ENCODE measurements around the gene TOP2A. TPM values are rescaled to one million over a fixed set of nuclear protein-coding genes. Genes with fewer than 3 reads are reported as not detected.

TOP2A gene
- total RNA-seq, 1 donor, result 145 TPM

DNA sequence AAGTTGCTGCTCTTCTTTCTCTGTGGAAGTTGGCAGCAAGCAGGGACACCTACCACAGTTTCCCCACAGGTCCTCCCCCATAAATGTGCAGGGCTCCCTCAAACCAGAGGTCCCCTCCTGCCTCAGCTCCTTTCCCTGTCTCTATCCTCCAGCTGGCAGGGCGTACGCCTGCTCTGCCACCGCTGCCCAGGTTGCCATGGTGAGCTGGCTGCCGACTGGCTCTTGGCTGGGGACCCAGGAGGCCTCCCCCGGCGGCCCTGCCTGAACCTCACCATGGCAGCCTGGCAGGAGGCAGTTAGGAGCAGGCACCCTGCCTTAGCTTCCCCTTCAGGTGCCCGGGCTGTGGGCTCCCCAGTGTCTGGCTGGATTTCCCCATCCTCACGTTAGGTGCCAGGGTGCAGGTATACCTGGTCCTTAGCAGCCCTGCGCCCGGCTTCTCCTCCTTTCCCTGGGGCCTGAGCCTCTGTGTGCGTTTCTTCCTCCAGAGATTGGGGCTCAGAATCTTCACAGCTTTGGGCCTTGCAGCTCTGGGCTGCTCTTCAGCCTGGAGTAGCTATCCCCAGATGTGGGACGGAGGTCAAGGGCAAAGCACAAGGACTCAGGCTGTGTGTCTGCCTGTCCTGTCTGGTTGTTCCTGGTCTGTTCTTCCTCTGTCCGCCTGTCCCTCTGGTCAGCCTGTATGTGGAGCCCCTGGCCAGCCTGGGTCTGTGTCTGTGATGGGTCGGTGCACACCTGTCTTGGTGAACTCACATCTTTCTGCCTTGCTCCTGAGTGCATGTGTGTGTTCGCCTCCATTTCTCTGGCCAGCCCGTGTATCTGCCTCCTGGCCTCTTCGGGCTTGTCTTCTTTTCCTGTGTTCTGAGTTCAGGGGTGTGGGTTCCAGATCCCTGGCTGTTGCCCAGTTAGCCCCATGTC, 68.9 kb downstream of the TOP2A start:
- no peak overlapping the region for H3K4me3 ChIP-seq (ENCODE audit: low read depth, low read length)
- no peak for DNase-seq (ENCODE audit: low read depth)
- TF ChIP-seq, protein P1, sequence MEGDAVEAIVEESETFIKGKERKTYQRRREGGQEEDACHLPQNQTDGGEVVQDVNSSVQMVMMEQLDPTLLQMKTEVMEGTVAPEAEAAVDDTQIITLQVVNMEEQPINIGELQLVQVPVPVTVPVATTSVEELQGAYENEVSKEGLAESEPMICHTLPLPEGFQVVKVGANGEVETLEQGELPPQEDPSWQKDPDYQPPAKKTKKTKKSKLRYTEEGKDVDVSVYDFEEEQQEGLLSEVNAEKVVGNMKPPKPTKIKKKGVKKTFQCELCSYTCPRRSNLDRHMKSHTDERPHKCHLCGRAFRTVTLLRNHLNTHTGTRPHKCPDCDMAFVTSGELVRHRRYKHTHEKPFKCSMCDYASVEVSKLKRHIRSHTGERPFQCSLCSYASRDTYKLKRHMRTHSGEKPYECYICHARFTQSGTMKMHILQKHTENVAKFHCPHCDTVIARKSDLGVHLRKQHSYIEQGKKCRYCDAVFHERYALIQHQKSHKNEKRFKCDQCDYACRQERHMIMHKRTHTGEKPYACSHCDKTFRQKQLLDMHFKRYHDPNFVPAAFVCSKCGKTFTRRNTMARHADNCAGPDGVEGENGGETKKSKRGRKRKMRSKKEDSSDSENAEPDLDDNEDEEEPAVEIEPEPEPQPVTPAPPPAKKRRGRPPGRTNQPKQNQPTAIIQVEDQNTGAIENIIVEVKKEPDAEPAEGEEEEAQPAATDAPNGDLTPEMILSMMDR (IDR thresholded peaks at IDR 0.05; ENCODE audit: insufficient read depth, low read length), result no peak

DNA sequence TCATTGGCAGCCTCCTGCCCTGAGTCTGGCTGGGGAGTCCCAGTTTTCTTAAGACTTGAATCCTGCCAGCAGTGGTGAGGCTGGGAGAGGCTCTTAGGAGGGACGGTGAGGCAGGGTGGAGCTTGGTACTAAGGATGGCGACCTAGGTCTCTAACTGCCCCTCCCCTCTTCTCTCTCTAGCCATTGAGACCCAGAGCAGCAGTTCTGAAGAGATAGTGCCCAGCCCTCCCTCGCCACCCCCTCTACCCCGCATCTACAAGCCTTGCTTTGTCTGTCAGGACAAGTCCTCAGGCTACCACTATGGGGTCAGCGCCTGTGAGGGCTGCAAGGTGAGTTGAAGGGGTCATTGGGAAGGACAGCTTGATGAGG, 69.6 kb downstream of the TOP2A start:
- TF ChIP-seq, protein P1 (IDR thresholded peaks at IDR 0.05; ENCODE audit: insufficient read depth, low read length), result no peak
- no peak overlapping the region for H3K4me3 ChIP-seq (ENCODE audit: low read depth, low read length)
- no peak for DNase-seq (ENCODE audit: low read depth)

DNA sequence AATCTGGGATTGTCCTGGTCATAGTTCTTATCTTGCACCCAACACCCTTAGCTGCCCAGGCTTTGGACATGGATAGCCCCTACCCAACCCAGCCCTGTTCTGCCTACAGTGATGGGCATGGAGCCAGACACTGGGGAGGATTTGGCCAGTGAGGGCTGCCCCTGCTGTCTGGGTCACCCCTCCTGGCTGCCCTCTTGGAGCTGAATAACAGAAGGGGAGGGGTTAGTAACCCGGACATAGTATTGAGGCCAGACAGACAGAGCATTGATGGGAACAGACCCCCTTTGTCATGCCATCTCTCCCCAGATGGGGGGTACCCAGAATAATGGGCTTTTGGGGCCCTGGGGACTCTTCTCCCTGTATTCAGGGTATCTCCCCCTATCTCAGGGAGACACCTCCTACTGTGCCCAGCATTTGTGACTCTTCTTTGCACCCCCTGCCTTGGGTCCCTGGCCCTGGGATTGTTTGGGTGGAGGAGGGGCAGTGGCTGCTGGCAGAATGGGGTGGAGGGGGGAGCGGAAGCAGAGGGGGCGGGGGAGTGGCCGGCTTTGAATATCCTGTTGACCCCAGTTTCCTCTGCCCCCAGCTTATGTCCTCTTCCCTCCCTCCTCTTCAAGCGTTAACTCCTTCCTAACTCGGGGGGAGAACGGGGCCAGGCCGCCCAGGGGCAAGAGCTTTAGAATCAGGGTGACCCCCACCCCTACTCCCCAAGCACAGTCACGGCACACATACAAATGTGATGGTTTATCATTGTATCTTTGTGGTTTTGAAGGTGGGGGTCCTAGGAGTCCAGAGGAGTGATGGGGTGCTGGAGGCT, 70.2 kb downstream of the TOP2A start:
- peak overlapping the region; percentile 9 for H3K4me3 ChIP-seq (ENCODE audit: low read depth, low read length)
- TF ChIP-seq, protein P1 (IDR thresholded peaks at IDR 0.05; ENCODE audit: insufficient read depth, low read length), result no peak
- DNase-seq (ENCODE audit: low read depth), result no peak

DNA sequence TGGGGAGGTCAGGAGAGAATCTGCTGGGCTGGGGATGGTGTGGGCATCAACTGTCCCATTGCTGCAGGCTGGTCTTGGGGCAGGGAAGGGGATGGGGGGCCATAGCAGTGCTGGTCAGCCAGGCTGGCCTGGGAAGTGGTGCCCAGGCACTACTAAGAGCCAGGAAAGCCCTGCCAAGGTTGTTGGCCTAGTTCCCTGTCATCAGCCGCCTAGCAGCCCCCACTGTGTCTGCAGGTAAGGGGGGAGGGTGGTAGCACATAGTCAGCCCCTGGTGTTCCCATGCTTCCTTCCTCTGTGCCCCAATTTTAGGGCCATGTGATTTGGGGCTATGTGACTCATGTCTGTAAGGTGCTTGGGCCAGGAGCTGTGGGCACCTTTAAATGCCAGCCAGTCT, 70.9 kb downstream of the TOP2A start:
- no peak for DNase-seq (ENCODE audit: low read depth)
- H3K4me3 ChIP-seq (ENCODE audit: low read depth, low read length), result peak overlapping the region; percentile 25
- TF ChIP-seq, protein P1 (IDR thresholded peaks at IDR 0.05; ENCODE audit: insufficient read depth, low read length), result no peak

DNA sequence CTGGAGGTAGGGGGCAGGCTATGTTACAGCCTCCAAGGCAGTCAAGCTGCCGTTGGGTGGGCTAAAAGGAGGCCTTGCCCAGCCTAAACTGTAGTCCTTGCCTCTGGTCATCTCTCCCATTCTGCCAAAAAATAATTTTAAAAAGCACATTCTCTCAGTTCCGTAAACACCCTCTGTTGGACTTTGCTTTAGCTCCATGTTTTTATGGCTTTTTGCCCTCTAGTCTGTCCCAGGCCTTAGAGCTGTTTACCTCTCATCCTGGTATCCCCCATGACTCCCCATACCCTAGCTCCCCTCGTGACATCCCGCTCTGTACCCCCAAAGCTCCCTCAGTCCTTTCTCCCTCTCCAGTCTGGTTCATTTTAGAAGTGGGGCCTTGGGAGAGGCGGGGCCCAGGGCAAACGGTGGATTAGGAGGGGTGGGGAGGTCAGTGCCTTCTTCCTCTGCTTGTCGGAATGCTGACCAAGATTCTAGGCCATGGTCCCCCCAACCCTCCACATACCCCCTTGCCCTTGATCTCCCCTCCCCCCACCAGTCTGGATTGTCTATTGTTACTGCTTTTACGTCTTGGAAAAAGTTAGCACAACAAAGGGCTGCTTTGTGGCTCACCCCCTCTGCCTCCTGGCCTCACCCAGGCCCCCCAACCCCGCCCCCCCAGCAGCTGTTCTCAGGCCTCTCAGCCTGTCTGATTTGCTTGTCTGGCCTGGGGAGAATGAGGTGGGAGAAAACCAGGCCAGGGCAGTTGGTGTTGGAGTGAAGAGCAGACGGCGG, 71.5 kb downstream of the TOP2A start:
- TF ChIP-seq, protein P1 (IDR thresholded peaks at IDR 0.05; ENCODE audit: insufficient read depth, low read length), result no peak
- H3K4me3 ChIP-seq (ENCODE audit: low read depth, low read length), result peak overlapping the region; percentile 85
- no peak for DNase-seq (ENCODE audit: low read depth)
